GM12878 (cell line): ENCODE results near the gene FNTB. TPM values are rescaled to one million over a fixed set of nuclear protein-coding genes. Genes with fewer than 3 reads are reported as not detected.

Source experiments
- ATAC-seq: fragments of 200-7000 bp; cut with Tn5 transposase; 3 replicates; pipeline ENCODE4 v1.9.1; 2020; ENCODE audit warnings: mild to moderate bottlenecking, moderate library complexity
- BruUV-seq: library from RNA; stranded (reverse); fragments of 400-500 nt; replicated peaks from 2 replicates; lab custom pipeline; 2021; lab: Mats Ljungman, UMichigan
- CTCF ChIA-PET: fragments of 300-600 bp; sonication (Branson Sonifier 250); formaldehyde crosslinking; extraction: SDS; loops from one replicate; lab custom pipeline; 2021; ENCODE audit warnings: inconsistent platforms; lab: Yijun Ruan, JAX
- POLR2A ChIA-PET: fragments of 350-600 bp; formaldehyde crosslinking; extraction: SDS; loops from one replicate; lab custom pipeline; 2021; ENCODE audit warnings: inconsistent platforms; lab: Charles Lee
- RAD21 ChIA-PET: fragments of 300-600 bp; sonication (Branson Sonifier 250); formaldehyde crosslinking; loops from one replicate; lab custom pipeline; 2023; ENCODE audit warnings: antibody characterized with exemption; ENCODE audit not compliant: unreplicated experiment; lab: Charles Lee
- SMC1A ChIA-PET: fragments of 300-600 bp; sonication (Branson Sonifier 250); formaldehyde crosslinking; loops from one replicate; lab custom pipeline; 2023; ENCODE audit not compliant: unreplicated experiment, uncharacterized antibody; lab: Charles Lee
- DNase-seq: peaks from one replicate; pipeline ENCODE4 v3.0.0-alpha.2; 2011; ENCODE audit warnings: low read depth, low spot score
- FAIRE-seq: peaks from 3 replicates; lab custom pipeline; 2011; peaks lifted over from hg19 to GRCh38; lab: Jason Lieb, UNC
- H2AFZ ChIP-seq: 2 replicates; pipeline ENCODE4 v1.6.0; 2011; ENCODE audit warnings: low read depth, low read length, control low read depth; ENCODE audit not compliant: control insufficient read depth
- H3K27ac ChIP-seq: 2 replicates; pipeline ENCODE4 v1.5.1; 2011; ENCODE audit warnings: control low read depth; ENCODE audit not compliant: control insufficient read depth, insufficient read depth
- H3K27me3 ChIP-seq, 2 experiments: replicated peaks in 1 of 2; 2 replicates each; pipeline versions ENCODE4 v1.6.0 to v1.6.1; 2011; ENCODE audit warnings: low read length in 1 of 2; ENCODE audit not compliant: control insufficient read depth in 2 of 2, insufficient read depth in 2 of 2
- H3K36me3 ChIP-seq, 2 experiments: 2 replicates each; pipeline ENCODE4 v1.5.1; 2011; ENCODE audit warnings: low read length in 1 of 2; ENCODE audit not compliant: control insufficient read depth in 2 of 2, insufficient read depth in 2 of 2
- H3K4me1 ChIP-seq: 2 replicates; pipeline ENCODE4 v1.6.1; 2011; ENCODE audit warnings: mild to moderate bottlenecking, low read length, moderate library complexity, mixed read lengths; ENCODE audit not compliant: control insufficient read depth, insufficient read depth
- H3K4me2 ChIP-seq: 2 replicates; pipeline ENCODE4 v1.6.0; 2011; ENCODE audit warnings: control low read depth; ENCODE audit not compliant: control insufficient read depth, insufficient read depth
- H3K4me3 ChIP-seq: fragments of 200-600 bp; sonication (generic); 2 replicates; pipeline ENCODE4 v1.5.1; 2016
- H3K79me2 ChIP-seq: 2 replicates; pipeline ENCODE4 v1.6.0; 2011; ENCODE audit warnings: low read length; ENCODE audit not compliant: control insufficient read depth, insufficient read depth
- H3K9ac ChIP-seq: 2 replicates; pipeline ENCODE4 v1.8.0; 2011; ENCODE audit warnings: low read length, control low read depth, mixed read lengths; ENCODE audit not compliant: control insufficient read depth, insufficient read depth
- H3K9me3 ChIP-seq: replicated peaks from 3 replicates; pipeline ENCODE4 v1.5.1; 2011; ENCODE audit warnings: mild to moderate bottlenecking, low read length; ENCODE audit not compliant: control insufficient read depth, insufficient read depth
- H4K20me1 ChIP-seq: 2 replicates; pipeline ENCODE4 v1.6.0; 2011; ENCODE audit not compliant: control insufficient read depth, insufficient read depth
- ETV6 ChIP-seq, 2 experiments: fragments of 450-650 bp in 1 of 2; IDR thresholded peaks in 1 of 2; conservative IDR thresholded peaks in 1 of 2; 2 replicates each; pipeline ENCODE4 v1.6.1; 2014; ENCODE audit warnings: antibody characterized with exemption in 1 of 2, borderline replicate concordance in 1 of 2, low read depth in 1 of 2, mild to moderate bottlenecking in 1 of 2, moderate library complexity in 1 of 2
- MEF2A ChIP-seq: IDR thresholded peaks from 2 replicates; pipeline ENCODE4 v1.6.1; 2011; ENCODE audit warnings: low read depth, mild to moderate bottlenecking, low read length, moderate library complexity; ENCODE audit not compliant: insufficient read depth
- MTA3 ChIP-seq: IDR thresholded peaks from 2 replicates; pipeline ENCODE4 v1.6.1; 2012; ENCODE audit warnings: low read length, inconsistent platforms, borderline replicate concordance
- RFX5 ChIP-seq: IDR thresholded peaks from 2 replicates; pipeline ENCODE4 v1.6.1; 2011; ENCODE audit warnings: low read depth, low read length, improper control_type of control experiment
- STAT3 ChIP-seq: IDR thresholded peaks from 2 replicates; pipeline ENCODE4 v1.6.1; 2011; ENCODE audit warnings: low read depth, low read length, improper control_type of control experiment
- ZNF687 ChIP-seq: fragments of 450-650 bp; IDR thresholded peaks from 2 replicates; pipeline ENCODE4 v1.6.1; 2017; ENCODE audit warnings: mild to moderate bottlenecking, moderate library complexity
- WGBS: methylation state at CpG from one replicate; pipeline ENCODE4 v1.1.6; 2016; ENCODE audit warnings: low lambda C conversion rate; ENCODE audit not compliant: insufficient replicate concordance, insufficient coverage; ENCODE audit errors: missing lambda C conversion rate; 5-methylcytosine and 5-hydroxymethylcytosine counted together
- in situ Hi-C: fragments of 300-500 bp; cut with MboI; formaldehyde crosslinking; loops from 9 replicates; pipeline ENCODE4 v1.14.3; 2018; ENCODE audit warnings: mixed read lengths
- intact Hi-C: fragments of 100-400 bp; cut with micrococcal nuclease; formaldehyde crosslinking; loops from one replicate; pipeline ENCODE4 v1.14.2; 2022; ENCODE audit not compliant: unreplicated experiment
- polyA plus RNA-seq, 11 experiments: library from polyadenylated mRNA; depleted of rRNA in 4 of 11; unstranded in 6 of 11; stranded (reverse) in 5 of 11; fragments of >200 nt; fragmentation: Nextera tagmentation in 4 of 11; fragmentation: Illumina TruSeq in 1 of 11; extraction: Ambion mirVana in 4 of 11; extraction: Trizol in 1 of 11; gene quantifications; 1 replicate in 1 of 11; 2 replicates in 10 of 11; pipeline versions ENCODE4 v1.2.1 to v1.2.3, GENCODE V29; 2011 to 2016; ENCODE audit warnings: inconsistent platforms in 2 of 11, missing spikeins in 2 of 11, low read depth in 1 of 11
- total RNA-seq, 4 experiments: library from RNA; depleted of rRNA in 3 of 4; stranded (reverse); fragments of >200 nt in 3 of 4; fragmentation: Illumina TruSeq in 1 of 4; extraction: Trizol in 1 of 4; gene quantifications; 2 replicates each; pipeline versions ENCODE4 v1.2.1 to v1.2.3, GENCODE V29; 2013 to 2021
- TF ChIP-seq, protein P1 (sequence below): IDR thresholded peaks from 2 replicates; pipeline ENCODE4 v1.6.1; 2011; ENCODE audit warnings: mild to moderate bottlenecking, low read depth, low read length, moderate library complexity; ENCODE audit not compliant: insufficient replicate concordance
- TF ChIP-seq, protein P2 (sequence below), 3 experiments: IDR thresholded peaks in 2 of 3; conservative IDR thresholded peaks in 1 of 3; 2 replicates each; pipeline ENCODE4 v1.5.1; 2011; ENCODE audit warnings: low read depth in 3 of 3, low read length in 3 of 3, mild to moderate bottlenecking in 3 of 3, control low read depth in 2 of 3, moderate library complexity in 2 of 3, inconsistent platforms in 1 of 3, mixed read lengths in 1 of 3; ENCODE audit not compliant: control insufficient read depth in 2 of 3, insufficient read depth in 1 of 3; ENCODE audit errors: extremely low read depth in 1 of 3
- TF ChIP-seq, protein P3 (sequence below): fragments of 450-650 bp; formaldehyde crosslinking; IDR thresholded peaks from 2 replicates; pipeline ENCODE4 v1.5.0; 2022; ENCODE audit warnings: mild to moderate bottlenecking, missing genetic modification characterization

FNTB gene
- total and polyA plus RNA-seq, 10 of the 15 experiments (the other 5 are each of a cell fraction or from before 2014, with no cell fraction given), result 10.4 to 25.1 (median 16.7) TPM

DNA sequence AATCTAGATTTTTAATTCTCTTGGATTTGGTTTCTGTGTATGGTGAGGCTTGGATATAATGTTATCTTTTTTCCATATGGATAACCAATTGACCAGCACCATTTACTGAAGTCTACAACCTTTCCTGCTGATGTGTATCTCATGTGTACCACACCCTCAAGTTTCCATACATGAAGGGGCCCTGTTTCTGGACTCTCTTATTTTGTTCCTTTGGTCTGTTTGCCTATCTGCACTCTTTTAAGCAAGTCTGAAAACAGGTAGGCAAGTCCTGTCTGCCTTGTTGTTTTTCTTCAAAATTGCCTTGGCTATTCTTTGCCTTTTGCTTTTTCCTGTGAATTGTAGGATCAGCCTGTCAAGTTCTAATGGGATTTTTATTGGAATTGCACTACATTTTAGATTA, 71.0 kb downstream of the FNTB start (continued):
- TF ChIP-seq, protein P1, sequence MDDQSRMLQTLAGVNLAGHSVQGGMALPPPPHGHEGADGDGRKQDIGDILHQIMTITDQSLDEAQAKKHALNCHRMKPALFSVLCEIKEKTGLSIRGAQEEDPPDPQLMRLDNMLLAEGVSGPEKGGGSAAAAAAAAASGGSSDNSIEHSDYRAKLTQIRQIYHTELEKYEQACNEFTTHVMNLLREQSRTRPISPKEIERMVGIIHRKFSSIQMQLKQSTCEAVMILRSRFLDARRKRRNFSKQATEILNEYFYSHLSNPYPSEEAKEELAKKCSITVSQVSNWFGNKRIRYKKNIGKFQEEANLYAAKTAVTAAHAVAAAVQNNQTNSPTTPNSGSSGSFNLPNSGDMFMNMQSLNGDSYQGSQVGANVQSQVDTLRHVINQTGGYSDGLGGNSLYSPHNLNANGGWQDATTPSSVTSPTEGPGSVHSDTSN, result no peak
- no peak for TF ChIP-seq ZNF687
- no peak for TF ChIP-seq RFX5
- TF ChIP-seq MEF2A, result no peak
- no peak for TF ChIP-seq STAT3

DNA sequence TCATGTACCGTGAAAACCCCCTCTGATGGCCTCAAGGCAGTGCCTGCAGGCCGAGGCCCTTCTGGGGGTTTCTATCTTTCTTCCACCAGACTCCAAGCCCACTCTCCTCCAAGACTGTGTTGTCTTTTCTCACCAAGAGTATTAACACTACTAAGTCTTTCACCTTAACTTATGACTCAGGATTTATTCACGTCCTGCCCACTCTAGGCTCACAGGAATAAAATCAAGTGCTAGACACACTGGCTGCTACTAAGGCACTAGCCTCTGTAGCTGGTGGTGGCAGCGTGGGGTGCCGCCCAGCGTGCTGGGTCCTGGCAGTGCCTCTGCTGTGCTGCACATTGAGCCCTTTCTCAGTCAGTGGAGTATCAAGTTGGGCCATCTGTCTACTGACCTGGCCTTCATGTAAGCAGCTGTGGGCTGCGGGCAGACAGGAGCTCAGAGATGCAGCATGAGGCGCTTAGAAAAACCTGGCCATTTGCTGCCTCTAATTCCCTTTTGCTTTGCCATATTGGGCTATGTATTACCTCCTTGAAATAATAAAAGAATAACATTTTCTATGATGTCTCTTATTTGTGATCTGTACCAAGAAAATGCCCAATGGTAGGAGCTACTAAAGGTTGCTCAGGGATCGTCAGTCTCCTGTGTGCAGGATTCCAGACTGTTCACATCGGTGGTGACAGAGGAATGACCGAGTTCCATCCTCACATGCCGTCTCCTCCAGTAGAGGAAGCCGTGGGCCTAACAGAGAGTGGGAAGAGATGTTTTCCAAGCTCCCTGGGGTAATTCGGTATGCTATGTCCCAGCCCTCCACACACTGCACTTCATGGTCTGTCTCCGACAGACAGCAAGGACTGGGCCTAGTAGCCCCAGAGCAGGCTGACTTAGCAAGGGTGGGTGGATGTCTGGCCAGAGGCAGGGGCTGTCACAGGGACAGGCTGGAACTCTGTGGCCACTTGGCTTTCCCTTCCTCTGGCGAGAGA, 75.7 kb downstream of the FNTB start:
- WGBS, result 89% methylated on average over 16 of the region's 16 CpGs
- intact Hi-C loops (no loop called here), in situ Hi-C loops (no loop called here)
- Histone ChIP-seq H3K4me1 (no peaks in the 10 kb centered on the region), H3K36me3 (peaks cover 21 to 24% of the 10 kb centered on the region in 2 experiments), H4K20me1 (no peaks in the 10 kb centered on the region), H3K9ac (no peak overlapping the region), H3K4me2 (no peak overlapping the region), H2AFZ (no peak overlapping the region), H3K9me3 (no peaks in the 10 kb centered on the region), H3K4me3 (no peak overlapping the region), H3K27me3 (no peaks in the 10 kb centered on the region), H3K79me2 (no peaks in the 10 kb centered on the region), H3K27ac (no peak overlapping the region)
- DNase-seq (no peak), FAIRE-seq (no peak), ATAC-seq (no peak)
- CTCF ChIA-PET, result no interaction called here
- POLR2A ChIA-PET, result interaction anchor here (0.6 kb wide), 1 partner anchor 277 kb away, joined by 3 read pairs; no protein-coding TSS in a partner anchor
- RAD21 ChIA-PET, result no interaction called here
- no TSS peak for BruUV-seq
- SMC1A ChIA-PET, result no interaction called here
- no peak for TF ChIP-seq ETV6 (conservative IDR thresholded peaks at IDR 0.05 in 1 of 2, IDR thresholded peaks at IDR 0.05 in 1 of 2; ENCODE audit: borderline replicate concordance in 1 of 2, low read depth in 1 of 2)
- TF ChIP-seq, protein P2, sequence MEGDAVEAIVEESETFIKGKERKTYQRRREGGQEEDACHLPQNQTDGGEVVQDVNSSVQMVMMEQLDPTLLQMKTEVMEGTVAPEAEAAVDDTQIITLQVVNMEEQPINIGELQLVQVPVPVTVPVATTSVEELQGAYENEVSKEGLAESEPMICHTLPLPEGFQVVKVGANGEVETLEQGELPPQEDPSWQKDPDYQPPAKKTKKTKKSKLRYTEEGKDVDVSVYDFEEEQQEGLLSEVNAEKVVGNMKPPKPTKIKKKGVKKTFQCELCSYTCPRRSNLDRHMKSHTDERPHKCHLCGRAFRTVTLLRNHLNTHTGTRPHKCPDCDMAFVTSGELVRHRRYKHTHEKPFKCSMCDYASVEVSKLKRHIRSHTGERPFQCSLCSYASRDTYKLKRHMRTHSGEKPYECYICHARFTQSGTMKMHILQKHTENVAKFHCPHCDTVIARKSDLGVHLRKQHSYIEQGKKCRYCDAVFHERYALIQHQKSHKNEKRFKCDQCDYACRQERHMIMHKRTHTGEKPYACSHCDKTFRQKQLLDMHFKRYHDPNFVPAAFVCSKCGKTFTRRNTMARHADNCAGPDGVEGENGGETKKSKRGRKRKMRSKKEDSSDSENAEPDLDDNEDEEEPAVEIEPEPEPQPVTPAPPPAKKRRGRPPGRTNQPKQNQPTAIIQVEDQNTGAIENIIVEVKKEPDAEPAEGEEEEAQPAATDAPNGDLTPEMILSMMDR (IDR thresholded peaks at IDR 0.05 in 2 of 3, conservative IDR thresholded peaks at IDR 0.05 in 1 of 3; ENCODE audit: control insufficient read depth in 2 of 3, extremely low read depth in 1 of 3, insufficient read depth in 1 of 3, low read depth in 3 of 3, low read length in 3 of 3), result no peak
- no peak for TF ChIP-seq MTA3
- TF ChIP-seq, protein P3, sequence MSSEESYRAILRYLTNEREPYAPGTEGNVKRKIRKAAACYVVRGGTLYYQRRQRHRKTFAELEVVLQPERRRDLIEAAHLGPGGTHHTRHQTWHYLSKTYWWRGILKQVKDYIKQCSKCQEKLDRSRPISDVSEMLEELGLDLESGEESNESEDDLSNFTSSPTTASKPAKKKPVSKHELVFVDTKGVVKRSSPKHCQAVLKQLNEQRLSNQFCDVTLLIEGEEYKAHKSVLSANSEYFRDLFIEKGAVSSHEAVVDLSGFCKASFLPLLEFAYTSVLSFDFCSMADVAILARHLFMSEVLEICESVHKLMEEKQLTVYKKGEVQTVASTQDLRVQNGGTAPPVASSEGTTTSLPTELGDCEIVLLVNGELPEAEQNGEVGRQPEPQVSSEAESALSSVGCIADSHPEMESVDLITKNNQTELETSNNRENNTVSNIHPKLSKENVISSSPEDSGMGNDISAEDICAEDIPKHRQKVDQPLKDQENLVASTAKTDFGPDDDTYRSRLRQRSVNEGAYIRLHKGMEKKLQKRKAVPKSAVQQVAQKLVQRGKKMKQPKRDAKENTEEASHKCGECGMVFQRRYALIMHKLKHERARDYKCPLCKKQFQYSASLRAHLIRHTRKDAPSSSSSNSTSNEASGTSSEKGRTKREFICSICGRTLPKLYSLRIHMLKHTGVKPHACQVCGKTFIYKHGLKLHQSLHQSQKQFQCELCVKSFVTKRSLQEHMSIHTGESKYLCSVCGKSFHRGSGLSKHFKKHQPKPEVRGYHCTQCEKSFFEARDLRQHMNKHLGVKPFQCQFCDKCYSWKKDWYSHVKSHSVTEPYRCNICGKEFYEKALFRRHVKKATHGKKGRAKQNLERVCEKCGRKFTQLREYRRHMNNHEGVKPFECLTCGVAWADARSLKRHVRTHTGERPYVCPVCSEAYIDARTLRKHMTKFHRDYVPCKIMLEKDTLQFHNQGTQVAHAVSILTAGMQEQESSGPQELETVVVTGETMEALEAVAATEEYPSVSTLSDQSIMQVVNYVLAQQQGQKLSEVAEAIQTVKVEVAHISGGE (CRISPR knock-in tag), result no peak
